NCI-H748 treated with DMSO at 0.1 percent for 48 hours (cell line): ENCODE results near the gene PPP6R3.
"Not testable (repeated sequence)": the region's sequence is repeated elsewhere in the genome, so short reads cannot be mapped to it uniquely, and the experiment has no call there.

Source experiments
- DNase-seq: peaks from one replicate; lab custom pipeline; 2025; lab: John Stamatoyannopoulos, UW

The PPP6R3 gene

GRCh38 chr11:68610452-68611116 is 150.0 kb downstream of the PPP6R3 start:
- DNase-seq = no peak

DNA sequence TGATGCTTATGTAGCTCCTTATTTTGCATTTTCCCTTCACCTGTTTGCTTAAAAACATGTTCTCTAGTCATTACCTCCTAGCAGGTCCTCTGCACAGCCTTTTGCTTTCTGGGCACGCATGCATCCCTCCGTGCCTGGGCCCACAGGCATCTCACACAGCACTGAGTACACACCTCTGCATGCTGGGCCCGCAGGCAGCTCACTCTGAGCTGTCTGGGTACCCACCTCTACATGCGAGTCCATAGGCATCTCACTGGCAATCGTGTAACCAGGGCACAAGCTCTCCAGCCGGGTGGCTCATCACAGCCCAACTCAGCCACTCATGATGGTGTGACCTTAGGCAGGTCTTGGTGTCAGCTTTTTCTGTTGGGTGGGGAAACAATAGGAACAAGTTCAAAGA is 155.1 kb downstream of the PPP6R3 start:
- DNase-seq = no peak

DNA sequence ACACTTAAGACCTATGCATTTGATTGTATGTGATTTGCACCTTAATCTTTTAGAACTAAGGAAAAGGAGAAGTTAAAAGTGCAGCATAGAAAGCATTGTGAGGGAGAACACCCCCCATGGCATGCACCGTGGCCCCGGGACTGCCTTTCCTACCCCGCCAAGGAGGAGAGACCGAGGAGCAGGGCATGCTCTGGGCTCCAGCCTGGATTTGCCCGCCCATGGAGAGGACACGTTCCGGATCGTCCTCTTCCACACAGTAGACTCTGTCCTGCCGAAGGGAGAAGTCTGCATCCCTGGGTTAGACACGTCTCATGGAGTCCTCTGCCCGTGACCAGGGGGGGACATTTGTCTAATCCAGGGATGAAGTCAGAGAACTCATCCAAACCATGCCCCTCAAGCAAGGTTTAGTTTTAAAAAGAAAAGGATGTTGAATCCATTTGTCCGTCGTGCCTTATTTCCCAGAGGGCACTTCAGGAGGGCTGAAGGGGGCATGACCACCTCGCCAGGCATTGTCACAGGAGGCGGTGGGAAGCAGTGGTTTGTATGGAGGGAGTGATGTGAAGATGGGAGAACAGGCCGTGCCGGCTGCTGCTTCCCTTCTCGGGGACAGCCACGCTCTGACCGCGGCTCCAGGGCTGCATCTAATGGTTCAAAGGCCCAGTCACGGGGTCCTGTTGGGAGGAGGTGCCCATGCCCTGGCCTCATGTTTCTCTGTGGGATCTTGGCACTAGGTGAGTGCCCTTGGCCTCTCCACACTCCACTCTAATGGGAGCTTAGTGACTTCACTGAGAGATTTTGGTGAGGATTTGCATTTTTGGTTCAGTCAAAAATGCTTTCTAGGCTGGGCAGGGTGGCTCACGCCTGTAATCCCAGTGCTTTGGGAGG is 157.6 kb downstream of the PPP6R3 start:
- no peak for DNase-seq

GRCh38 chr11:68621826-68622225 is 161.3 kb downstream of the PPP6R3 start:
- no peak for DNase-seq

- not testable (repeated sequence) for DNase-seq
Measured at GRCh38 chr11:68623706-68624105, 163.2 kb downstream of the PPP6R3 start.

GRCh38 chr11:68625069-68625468 is 164.5 kb downstream of the PPP6R3 start:
- DNase-seq = not testable (repeated sequence)

DNA sequence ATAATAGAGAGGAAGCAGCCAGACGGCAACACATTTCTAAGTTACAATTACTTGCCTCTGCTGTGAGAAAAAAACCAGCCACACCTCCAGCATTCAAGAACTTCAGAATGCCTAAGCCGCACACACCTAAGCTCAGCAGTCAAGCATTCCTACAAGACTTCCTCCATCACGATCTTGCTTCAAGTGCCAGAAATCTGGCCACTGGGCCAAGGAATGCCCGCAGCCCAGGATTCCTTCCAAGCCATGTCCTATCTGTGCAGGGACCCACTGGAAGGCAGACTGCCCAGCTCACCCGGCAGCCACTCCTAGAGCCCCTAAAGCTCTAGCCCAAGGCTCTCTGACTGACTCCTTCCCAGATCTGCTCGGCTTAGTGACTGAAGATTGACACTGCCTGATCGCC is 165.7 kb downstream of the PPP6R3 start:
- not testable (repeated sequence) for DNase-seq

GRCh38 chr11:68628837-68629236 is 168.3 kb downstream of the PPP6R3 start:
- not testable (repeated sequence) for DNase-seq

DNA sequence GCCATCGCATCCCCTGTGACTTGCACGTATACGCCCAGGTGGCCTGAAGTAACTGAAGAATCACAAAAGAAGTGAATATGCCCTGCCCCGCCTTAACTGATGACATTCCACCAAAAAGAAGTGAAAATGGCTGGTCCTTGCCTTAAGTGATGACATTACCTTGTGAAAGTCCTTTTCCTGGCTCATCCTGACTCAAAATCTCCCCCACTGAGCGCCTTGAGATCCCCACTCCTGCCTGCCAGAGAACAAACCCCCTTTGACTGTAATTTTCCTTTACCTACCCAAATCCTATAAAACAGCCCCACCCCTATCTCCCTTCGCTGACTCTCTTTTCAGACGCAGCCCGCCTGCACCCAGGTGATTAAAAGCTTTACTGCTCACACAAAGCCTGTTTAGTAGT is 171.8 kb downstream of the PPP6R3 start:
- DNase-seq = not testable (repeated sequence)

DNA sequence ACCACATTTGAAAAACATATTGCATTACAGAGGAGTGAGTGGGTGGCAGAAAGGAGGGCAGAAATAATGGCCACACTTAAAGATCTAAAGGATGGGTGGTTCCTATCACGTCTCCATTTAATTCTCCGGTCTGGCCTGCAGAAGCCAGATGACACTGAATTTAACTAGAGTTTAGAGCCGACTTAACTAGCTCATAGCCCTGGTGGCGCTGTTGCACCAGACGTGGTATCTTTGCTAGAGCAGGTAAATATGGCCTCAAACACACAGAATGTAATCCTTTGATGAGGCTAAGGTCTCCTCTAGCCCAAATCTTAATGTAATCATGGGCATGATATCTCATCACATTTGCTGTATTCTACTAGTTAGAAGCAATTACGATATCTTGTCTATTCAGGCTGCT is 172.2 kb downstream of the PPP6R3 start:
- DNase-seq = peak; percentile 66

DNA sequence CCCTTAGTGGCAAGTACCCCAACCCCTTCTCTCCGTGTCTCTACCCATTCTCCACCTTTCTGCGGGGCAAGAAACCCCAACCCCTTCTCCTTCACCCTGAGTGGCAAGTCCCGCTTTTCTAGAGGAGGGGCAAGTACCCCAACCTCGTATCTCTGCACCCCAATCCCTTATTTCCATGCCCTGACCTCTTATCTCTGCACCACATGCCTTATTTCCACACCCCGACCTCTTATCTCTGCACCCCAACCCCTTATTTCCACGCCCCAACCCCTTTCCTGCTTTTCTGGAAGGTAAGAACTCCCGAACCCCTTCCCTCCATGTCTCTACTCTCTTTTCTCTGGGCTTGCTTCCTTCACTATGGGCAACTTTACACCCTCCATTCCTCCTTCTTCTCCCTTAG is 174.1 kb downstream of the PPP6R3 start:
- not testable (repeated sequence) for DNase-seq

DNA sequence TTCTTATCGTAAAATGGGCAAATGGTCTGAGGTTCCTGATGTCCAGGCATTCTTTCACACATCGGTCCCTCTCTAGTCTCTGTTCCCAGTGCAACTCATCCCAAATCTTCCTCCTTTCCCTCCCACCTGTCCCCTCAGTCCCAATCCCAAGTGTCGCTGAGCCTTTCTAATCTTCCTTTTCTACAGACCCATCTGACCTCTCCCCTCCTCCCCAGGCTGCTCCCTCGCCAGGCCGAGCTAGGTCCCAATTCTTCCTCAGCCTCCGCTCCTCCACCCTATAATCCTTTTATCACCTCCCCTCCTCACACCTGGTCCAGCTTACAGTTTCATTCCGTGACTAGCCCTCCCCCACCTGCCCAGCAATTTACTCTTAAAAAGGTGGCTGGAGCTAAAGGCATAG is 174.6 kb downstream of the PPP6R3 start:
- DNase-seq = not testable (repeated sequence)

DNA sequence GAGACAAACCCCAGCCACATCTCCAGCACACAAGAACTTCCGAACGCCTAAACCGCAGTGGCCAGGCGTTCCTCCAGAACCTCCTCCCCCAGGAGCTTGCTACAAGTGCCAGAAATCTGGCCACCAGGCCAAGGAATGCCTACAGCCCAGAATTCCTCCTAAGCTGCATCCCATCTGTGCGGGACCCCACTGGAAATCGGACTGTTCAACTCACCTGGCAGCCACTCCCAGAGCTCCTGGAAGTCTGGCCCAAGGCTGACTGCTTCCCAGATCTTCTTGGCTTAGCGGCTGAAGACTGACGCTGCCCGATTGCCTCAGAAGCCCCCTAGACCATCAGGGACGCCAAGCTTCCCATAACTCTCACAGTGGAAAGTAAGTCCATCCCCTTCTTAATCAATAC is 175.3 kb downstream of the PPP6R3 start:
- DNase-seq = not testable (repeated sequence)

DNA sequence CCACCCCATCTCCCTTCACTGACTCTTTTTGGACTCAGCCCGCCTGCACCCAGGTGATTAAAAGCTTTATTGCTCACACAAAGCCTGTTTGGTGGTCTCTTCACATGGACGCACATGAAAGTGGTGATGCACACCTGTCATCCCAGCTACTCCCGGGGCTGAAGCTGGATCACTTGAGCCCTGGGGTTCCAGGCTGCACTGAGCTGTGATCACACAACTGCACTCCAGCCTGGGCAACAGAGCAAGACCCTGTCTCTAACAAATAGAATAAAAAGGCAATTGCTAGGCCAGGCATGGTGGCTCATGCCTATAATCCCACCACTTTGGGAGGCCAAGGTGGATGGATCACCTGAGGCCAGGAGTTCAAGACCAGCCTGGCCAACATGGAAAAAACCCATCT is 178.8 kb downstream of the PPP6R3 start:
- DNase-seq = not testable (repeated sequence)

- no peak for DNase-seq
Measured at GRCh38 chr11:68641880-68642279, 181.3 kb downstream of the PPP6R3 start.

DNA sequence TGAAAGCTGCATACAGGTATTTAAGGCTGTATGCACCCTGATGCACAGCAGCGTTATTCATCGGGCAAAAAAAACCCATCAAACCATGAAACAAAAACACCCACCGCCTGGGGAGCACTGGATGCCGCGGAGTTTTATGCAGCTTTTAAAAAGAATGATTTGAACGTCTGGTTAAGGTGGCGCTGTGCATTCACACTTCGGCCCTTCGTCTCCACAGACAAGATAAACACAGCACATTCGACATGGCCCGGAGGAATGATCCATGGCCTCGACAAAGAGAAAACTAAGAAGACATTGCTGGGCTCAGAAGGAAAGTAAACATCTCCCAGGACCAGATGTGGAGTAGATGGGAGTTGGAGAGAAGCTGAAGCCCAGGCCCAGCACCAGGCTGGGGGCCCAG is 183.0 kb downstream of the PPP6R3 start:
- DNase-seq = no peak

DNA sequence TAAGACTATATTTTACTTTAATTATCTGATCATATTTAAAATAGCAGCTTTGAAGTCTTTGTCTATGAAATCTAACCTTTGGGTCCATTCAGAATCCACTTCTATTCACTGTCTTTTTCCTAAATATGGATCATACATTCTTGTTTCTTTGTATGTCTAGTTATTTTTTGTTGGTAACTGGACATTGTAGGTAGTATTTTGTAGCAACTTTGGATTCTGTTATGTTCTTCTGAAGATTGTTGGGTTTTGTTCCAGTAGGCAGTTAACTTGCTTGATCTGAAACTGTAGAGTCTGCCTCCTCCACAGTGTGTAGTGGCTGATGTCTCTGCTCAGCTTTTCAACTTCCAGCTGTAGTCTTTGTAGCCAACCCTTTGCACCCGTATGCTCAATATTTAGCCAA is 186.3 kb downstream of the PPP6R3 start:
- no peak for DNase-seq

DNA sequence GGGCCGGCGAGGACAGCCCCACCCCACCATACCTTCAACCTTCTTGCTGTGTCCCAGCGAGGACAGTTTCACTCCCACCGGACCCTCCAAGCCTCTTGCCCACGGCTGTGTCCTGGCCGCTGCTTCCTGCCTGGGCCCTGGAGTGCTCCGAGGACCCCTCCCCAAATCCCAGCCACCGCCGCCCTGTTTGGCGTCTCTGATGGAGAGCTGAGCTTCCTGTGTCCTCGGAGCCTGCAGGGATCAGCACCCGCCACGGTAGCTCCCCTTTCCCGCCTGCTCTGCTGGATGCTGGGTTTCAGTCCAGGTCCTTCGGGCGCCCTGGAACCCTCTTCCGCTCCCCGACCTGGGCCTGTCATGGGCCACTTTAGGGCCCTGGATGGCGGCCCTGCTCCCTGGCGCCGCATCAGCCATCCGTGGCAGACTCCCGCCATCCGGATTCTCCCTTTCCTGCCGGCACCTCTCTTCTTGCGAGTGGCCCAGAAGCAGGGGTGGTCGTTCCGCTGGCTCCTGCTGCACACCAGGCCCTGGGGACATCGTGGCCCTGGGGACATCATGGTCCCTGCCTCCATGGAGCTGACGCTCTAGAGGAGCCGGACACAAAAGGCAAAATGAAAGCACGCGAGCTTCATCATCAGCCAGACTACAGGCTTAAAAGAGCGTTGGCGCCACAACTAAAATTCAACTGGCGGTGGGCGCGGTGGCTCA is 189.5 kb downstream of the PPP6R3 start:
- no peak for DNase-seq

- no peak for DNase-seq
Measured at GRCh38 chr11:68650801-68651200, 190.2 kb downstream of the PPP6R3 start.

- no peak for DNase-seq
Measured at GRCh38 chr11:68651208-68651984, 190.8 kb downstream of the PPP6R3 start.

- no peak for DNase-seq
Measured at GRCh38 chr11:68651985-68652682, 191.6 kb downstream of the PPP6R3 start.
